ENCODE data around the gene APOD. TPM values are rescaled to one million over a fixed set of nuclear protein-coding genes. Genes with fewer than 3 reads are reported as not detected.
"Not testable (repeated sequence)": the region's sequence is repeated elsewhere in the genome, so short reads cannot be mapped to it uniquely, and the experiment has no call there.

APOD gene
- 37.8 TPM for polyA plus RNA-seq (ENCODE audit: insufficient read length)

- no peak for DNase-seq (ENCODE audit: low read depth)
Measured at GRCh38 chr3:195583831-195584542, at the start of gene APOD. Gene APOD (minus strand): TSS chr3:195583940. CDS start chr3:195579461, 4,479 bp downstream.

- not testable (repeated sequence) for DNase-seq (ENCODE audit: low read depth)
Measured at GRCh38 chr3:195633351-195633750, 49.6 kb upstream of the APOD start.

- not testable (repeated sequence) for DNase-seq (ENCODE audit: low read depth)
Measured at GRCh38 chr3:195632501-195633185, 48.9 kb upstream of the APOD start.

GRCh38 chr3:195632046-195632445, 48.3 kb upstream of the APOD start:
- not testable (repeated sequence) for DNase-seq (ENCODE audit: low read depth)

DNA sequence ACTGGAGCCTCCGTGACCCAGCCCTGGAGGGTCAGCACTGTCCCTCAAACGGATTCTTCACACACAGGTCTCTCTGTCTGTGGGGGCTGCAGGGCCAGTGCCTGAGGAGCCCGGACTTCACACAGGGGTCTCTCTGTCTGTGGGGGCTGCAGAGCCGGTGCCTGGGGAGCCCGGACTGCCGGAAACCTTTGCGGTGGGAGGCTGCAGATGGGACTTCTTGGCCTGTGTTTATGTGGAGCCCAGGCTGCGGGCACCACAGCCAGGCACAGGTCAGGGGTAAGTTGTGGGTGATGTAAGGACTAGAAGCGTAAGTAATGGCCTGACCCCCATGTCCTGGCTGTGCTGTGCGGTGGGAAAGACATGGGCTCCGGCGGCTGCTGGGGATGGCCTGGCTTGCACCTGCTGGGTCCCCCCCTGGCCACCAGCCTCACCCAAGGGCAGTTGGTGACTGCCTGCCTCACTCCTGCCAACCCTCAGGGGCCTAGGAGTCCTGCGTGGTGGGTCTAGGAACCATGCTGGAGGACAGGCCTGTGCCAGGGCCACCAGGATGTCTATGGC, 47.3 kb upstream of the APOD start:
- not testable (repeated sequence) for DNase-seq (ENCODE audit: low read depth)

DNA sequence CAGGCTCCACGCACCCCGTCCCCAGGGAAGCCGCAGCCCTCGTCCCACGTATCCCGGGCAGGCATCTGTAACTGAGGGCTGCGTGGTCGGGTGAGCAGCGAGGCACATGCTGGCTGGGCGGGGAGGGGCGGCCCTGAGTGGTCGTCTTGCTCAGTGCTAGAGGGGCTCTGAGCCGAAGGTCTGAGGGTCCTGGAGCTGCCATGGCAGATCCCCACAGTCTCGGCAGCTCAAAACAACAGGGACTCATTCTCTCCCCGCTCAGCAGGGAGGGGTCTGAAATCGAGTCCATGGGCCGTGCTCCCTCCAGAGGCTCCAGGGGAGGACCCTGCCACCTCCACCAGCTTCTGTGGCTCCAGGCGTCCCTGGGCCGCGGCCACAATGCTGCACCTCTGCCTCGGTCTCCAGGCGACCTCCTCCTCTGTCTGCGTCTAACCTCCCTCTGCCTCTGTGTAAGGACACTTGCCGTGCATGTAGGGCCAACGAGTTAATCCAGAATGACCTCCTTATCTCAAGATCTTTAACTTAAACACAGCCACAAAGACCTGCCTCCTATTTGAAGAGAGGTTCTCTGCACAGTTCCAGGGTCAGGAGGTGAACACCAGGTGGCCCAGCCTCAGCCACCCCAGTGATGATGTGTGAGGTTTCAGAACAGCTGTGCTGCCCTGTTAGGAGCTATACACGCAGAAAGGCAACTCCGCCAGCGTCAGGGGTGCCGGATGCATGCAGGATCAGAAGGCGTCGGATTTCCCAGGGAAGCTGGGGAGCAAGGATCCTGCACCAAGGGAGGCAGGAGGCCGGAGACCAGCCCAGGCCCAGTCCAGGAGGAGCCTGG, 46.6 kb upstream of the APOD start:
- DNase-seq (ENCODE audit: low read depth), result not testable (repeated sequence)

DNA sequence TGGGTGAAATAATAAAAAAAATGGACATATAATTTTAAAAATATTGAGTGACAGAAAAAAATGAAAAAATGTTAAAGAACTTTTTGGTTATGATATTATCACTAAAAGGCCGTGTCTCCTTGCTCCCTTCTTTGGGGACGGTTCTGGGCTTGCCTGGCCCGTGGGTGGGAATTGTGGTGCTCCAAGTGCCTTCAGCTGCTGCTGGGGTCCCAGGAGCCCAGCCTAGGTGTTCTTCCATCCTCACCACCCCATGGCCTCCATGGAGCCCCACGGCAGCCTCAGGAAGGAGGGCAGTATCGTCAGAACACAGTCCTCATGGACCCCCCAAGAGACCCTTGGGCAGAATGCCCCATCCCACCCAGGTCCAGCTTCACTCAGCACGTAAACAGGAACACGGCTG, 45.9 kb upstream of the APOD start:
- DNase-seq (ENCODE audit: low read depth), result not testable (repeated sequence)

- DNase-seq (ENCODE audit: low read depth), result not testable (repeated sequence)
Measured at GRCh38 chr3:195628386-195628920, 44.7 kb upstream of the APOD start.

- DNase-seq (ENCODE audit: low read depth), result not testable (repeated sequence)
Measured at GRCh38 chr3:195627515-195628385, 44.0 kb upstream of the APOD start.

DNA sequence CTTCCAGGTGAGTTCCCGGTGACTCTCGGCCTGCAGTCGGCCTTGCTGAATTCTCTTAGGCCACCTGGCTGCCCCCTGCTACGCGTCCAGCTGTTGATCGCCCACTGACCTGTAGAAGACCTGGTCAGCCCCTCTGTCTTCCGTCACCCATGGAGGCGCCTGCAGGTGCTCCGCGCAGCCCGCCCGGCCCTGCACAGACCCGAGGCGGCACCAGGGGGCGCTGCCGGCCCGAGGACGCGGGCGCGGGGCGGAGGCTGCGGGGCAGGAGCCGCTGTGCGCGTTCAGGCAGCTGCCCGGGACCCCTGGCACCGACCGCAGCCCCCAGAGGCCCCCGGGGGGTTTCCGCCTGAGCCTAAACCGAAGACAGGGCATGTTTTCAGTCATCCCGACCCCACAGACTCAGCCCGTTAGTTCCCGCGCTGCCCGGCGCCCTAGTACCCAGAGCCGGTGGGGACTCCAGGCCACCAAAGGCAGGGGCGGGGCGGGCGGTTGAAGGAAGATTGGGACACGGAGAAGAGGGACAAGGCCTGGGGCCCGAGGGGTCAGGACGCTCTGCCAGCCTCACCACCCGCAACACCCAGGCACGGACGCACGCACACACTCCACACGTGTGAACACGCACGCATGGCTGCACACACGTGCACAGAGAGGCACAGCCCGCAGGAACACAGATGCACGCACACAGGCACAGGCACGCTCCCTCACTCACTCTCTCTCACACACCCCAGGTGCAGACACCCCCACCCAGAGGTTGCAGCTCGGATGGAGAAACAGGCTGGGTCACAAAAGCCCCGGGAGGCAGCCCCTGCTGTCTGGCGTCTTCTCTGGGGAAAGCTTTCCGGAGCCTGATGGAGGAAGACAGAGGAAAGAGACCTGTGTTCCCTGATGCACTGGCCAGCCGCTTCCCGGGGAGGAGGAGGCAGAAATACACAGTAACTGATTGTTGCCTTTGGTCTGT, 41.1 kb upstream of the APOD start:
- DNase-seq (ENCODE audit: low read depth), result not testable (repeated sequence)

DNA sequence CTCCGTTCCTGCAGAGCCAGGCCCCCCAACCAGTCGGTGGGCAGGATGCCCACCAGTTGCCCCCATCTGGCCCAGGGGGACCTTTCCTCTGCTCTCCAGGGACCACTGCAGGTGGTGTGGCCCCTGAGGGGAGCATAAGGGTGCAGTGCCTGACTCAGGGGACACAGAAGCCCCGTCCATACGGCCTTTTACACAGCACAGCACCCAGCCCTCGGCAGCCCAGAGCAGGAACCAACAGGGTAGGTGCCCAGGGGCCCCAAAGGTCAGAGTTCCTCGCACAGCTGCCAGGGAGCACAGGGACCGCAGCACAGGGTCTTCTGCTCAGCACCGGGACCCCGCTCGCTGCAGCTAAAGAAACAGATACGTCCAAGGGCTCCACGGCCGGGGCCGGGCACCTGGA, 40.4 kb upstream of the APOD start:
- DNase-seq (ENCODE audit: low read depth), result not testable (repeated sequence)

- not testable (repeated sequence) for DNase-seq (ENCODE audit: low read depth)
Measured at GRCh38 chr3:195623217-195623965, 39.7 kb upstream of the APOD start.

DNA sequence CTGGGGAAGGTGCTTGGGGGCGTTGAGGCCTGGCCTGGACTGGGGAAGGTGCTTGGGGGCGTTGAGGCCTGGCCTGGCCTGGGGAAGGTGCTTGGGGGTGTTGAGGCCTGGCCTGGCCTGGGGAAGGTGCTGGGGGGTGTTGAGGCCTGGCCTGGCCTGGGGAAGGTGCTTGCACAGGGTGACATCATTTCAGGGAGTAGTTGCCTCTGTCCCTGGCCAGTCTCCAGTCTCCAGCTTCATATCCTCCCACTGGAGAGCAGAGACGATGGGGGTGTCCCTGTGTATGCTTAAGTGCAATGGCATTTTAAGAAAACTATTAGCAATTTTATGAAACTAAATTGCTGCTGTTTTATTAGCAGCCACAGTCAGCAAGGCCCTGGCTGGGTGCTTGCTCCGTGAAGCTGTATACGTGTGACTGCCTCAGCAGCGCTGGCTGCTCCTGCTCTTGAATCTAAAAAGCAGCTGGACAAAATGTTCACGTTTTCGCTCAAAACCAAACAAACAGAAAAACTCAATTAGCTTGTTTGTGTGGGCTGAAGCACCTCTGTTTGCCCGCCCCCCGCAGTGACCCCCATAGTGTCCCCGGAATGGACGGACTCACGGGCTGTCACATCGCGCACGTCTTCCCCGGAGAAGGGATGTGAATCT, 38.9 kb upstream of the APOD start:
- not testable (repeated sequence) for DNase-seq (ENCODE audit: low read depth)

GRCh38 chr3:195622012-195622411, 38.3 kb upstream of the APOD start:
- not testable (repeated sequence) for DNase-seq (ENCODE audit: low read depth)

DNA sequence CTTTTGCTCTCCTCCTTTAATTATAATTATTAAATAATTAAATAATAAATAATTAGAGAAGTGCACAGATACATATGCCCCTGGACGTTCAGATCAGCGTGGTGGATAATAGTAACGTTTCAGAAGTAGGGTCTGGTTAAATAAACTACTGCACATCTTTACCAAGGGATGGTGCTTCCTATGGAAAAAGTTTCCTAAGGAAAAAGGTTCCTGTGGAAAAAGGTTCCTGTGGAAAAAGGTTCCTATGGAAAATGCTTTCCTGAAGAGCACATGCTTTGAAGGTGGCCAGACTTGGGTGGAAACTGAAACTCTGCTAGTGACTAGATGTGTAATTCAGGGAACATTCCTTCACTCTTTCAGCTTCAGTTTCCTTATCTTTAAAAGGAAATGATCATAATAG, 37.4 kb upstream of the APOD start:
- DNase-seq (ENCODE audit: low read depth), result not testable (repeated sequence)

- DNase-seq (ENCODE audit: low read depth), result not testable (repeated sequence)
Measured at GRCh38 chr3:195620476-195620875, 36.7 kb upstream of the APOD start.

DNA sequence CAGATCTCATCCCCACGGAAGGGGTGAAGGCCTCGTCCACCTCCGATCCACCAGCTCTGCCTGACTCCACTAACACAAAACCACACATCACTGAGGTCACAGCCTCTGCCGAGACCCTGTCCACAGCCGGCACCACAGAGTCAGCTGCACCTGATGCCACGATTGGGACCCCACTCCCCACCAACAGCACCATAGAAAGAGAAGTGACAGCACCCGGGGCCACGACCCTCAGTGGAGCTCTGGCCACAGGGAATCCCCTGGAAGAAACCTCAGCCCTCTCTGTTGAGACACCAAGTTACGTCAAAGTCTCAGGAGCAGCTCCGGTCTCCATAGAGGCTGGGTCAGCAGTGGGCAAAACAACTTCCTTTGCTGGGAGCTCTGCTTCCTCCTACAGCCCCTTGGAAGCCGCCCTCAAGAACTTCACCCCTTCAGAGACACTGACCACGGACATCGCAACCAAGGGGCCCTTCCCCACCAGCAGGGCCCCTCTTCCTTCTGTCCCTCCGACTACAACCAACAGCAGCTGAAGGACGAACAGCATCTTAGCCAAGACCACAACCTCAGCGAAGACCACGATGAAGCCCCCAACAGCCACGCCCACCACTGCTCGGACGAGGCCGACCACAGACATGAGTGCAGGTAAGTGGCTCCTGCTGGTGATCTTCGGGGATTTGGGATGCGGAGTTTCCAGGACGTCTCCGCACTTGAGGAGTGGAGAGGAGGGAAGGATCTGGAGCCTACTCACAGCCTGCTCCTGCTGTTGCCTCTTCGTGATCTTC, 36.0 kb upstream of the APOD start:
- DNase-seq (ENCODE audit: low read depth), result not testable (repeated sequence)
